Choroid plexus epithelial cell (primary cell): Measurements from ENCODE around the gene CTNNA3.

Experiments used
- DNase-seq: peaks from one replicate; pipeline ENCODE4 v3.0.0-alpha.2; 2010; ENCODE audit warnings: low read depth
- H3K4me3 ChIP-seq: 2 replicates; pipeline ENCODE4 v1.5.1; 2011; ENCODE audit warnings: low read depth, mild to moderate bottlenecking, control low read depth, low read length, moderate library complexity
- CTCF ChIP-seq: conservative IDR thresholded peaks from 2 replicates; pipeline ENCODE4 v1.5.1; 2011; ENCODE audit warnings: low read depth, mild to moderate bottlenecking, control low read depth, inconsistent platforms, low read length, moderate library complexity

The CTNNA3 gene

GRCh38 chr10:65907199-65907712, 1788.7 kb downstream of the CTNNA3 start:
- H3K4me3 ChIP-seq = no peak overlapping the region
- DNase-seq = no peak
- no peak for TF ChIP-seq CTCF

- no peak for DNase-seq
- TF ChIP-seq CTCF = no peak
- H3K4me3 ChIP-seq = no peak overlapping the region
Observed at GRCh38 chr10:65903620-65904019, 1792.4 kb downstream of the CTNNA3 start.

- no peak for DNase-seq
- no peak for TF ChIP-seq CTCF
- no peak overlapping the region for H3K4me3 ChIP-seq
Observed at GRCh38 chr10:65900271-65900670, 1795.7 kb downstream of the CTNNA3 start.

- no peak overlapping the region for H3K4me3 ChIP-seq
- DNase-seq = no peak
- TF ChIP-seq CTCF = no peak
Observed at GRCh38 chr10:65898055-65898454, 1797.9 kb downstream of the CTNNA3 start.

- H3K4me3 ChIP-seq = no peak overlapping the region
- no peak for DNase-seq
- no peak for TF ChIP-seq CTCF
Observed at GRCh38 chr10:65894961-65895360, 1801.0 kb downstream of the CTNNA3 start.

GRCh38 chr10:65894379-65894778, 1801.6 kb downstream of the CTNNA3 start:
- no peak overlapping the region for H3K4me3 ChIP-seq
- no peak for TF ChIP-seq CTCF
- DNase-seq = no peak

- TF ChIP-seq CTCF = no peak
- H3K4me3 ChIP-seq = no peak overlapping the region
- DNase-seq = no peak
Observed at GRCh38 chr10:65893676-65894075, 1802.3 kb downstream of the CTNNA3 start.
